ENCODE results near the gene MSI2. TPM values are rescaled to one million over a fixed set of nuclear protein-coding genes. Genes with fewer than 3 reads are reported as not detected.

MSI2 gene
- total and polyA plus RNA-seq, 4 donors: 9.4 to 64.0 (median 30.4) TPM

- ATAC-seq (ENCODE audit: insufficient read depth, low FRiP score) (no peak), DNase-seq (no peak)
- 48 to 56% methylated on average over 1 of the region's 1 CpG for WGBS, 2 donors
Measured at GRCh38 chr17:57262557-57262956, 6.2 kb downstream of the MSI2 start.

GRCh38 chr17:57264250-57264649 lies 7.9 kb downstream of the MSI2 start:
- Histone ChIP-seq H3K9me3 (ENCODE audit: control insufficient read depth in 4 of 4, insufficient read depth in 3 of 4, low read length in 3 of 4) (peaks cover 0 to 8% (median 0%) of the 10 kb centered on the region in 4 donors), H3K4me1 (ENCODE audit: control insufficient read depth in 5 of 5, insufficient read depth in 5 of 5, low read length in 5 of 5) (peaks cover 0 to 10% (median 6%) of the 10 kb centered on the region in 5 donors), H3K27ac (ENCODE audit: low read depth in 1 of 2, low read length in 1 of 2) (no peak overlapping the region), H3K9ac (ENCODE audit: insufficient read depth in 1 of 2, low read length in 2 of 2) (no peak overlapping the region), H3K36me3 (ENCODE audit: control insufficient read depth in 4 of 4, insufficient read depth in 4 of 4, low read length in 4 of 4) (peaks cover 16 to 50% (median 18%) of the 10 kb centered on the region in 4 donors), H3K27me3 (ENCODE audit: control insufficient read depth in 3 of 3, insufficient read depth in 3 of 3, low read length in 2 of 3) (no peaks in the 10 kb centered on the region), H3K4me3 (no peak overlapping the region)
- ATAC-seq (ENCODE audit: insufficient read depth, low FRiP score) (no peak), DNase-seq (no peak)
- no peak for TF ChIP-seq CTCF (IDR thresholded peaks at IDR 0.05; ENCODE audit: control extremely low read depth, extremely low read depth)
- 83 to 95% methylated on average over 5 of the region's 5 CpGs for WGBS, 2 donors

More at GRCh38 chr17:57262557-57262956, 6.2 kb downstream of the MSI2 start:
- TF ChIP-seq CTCF (IDR thresholded peaks at IDR 0.05; ENCODE audit: control extremely low read depth, extremely low read depth): no peak
- Histone ChIP-seq H3K9me3 (ENCODE audit: control insufficient read depth in 4 of 4, insufficient read depth in 3 of 4, low read length in 3 of 4) (peaks cover 0 to 8% (median 0%) of the 10 kb centered on the region in 4 donors), H3K4me1 (ENCODE audit: control insufficient read depth in 5 of 5, insufficient read depth in 5 of 5, low read length in 5 of 5) (peaks cover 4 to 19% (median 14%) of the 10 kb centered on the region in 5 donors), H3K36me3 (ENCODE audit: control insufficient read depth in 4 of 4, insufficient read depth in 4 of 4, low read length in 4 of 4) (peaks cover 14 to 38% (median 18%) of the 10 kb centered on the region in 4 donors), H3K27ac (ENCODE audit: low read depth in 1 of 2, low read length in 1 of 2) (no peak overlapping the region), H3K9ac (ENCODE audit: insufficient read depth in 1 of 2, low read length in 2 of 2) (no peak overlapping the region), H3K27me3 (ENCODE audit: control insufficient read depth in 3 of 3, insufficient read depth in 3 of 3, low read length in 2 of 3) (no peaks in the 10 kb centered on the region), H3K4me3 (no peak overlapping the region)

- Histone ChIP-seq H3K4me1 (ENCODE audit: control insufficient read depth in 5 of 5, insufficient read depth in 5 of 5, low read length in 5 of 5) (peaks cover 0 to 8% (median 1%) of the 10 kb centered on the region in 5 donors), H3K27me3 (ENCODE audit: control insufficient read depth in 3 of 3, insufficient read depth in 3 of 3, low read length in 2 of 3) (no peaks in the 10 kb centered on the region), H3K9ac (ENCODE audit: insufficient read depth in 1 of 2, low read length in 2 of 2) (no peak overlapping the region), H3K4me3 (no peak overlapping the region), H3K27ac (ENCODE audit: low read depth in 1 of 2, low read length in 1 of 2) (no peak overlapping the region), H3K9me3 (ENCODE audit: control insufficient read depth in 4 of 4, insufficient read depth in 3 of 4, low read length in 3 of 4) (peaks cover 0 to 8% (median 0%) of the 10 kb centered on the region in 4 donors), H3K36me3 (ENCODE audit: control insufficient read depth in 4 of 4, insufficient read depth in 4 of 4, low read length in 4 of 4) (peaks cover 16 to 53% (median 20%) of the 10 kb centered on the region in 4 donors)
- TF ChIP-seq CTCF (IDR thresholded peaks at IDR 0.05; ENCODE audit: control extremely low read depth, extremely low read depth): no peak
- 94 to 97% methylated on average over 7 of the region's 7 CpGs for WGBS, 2 donors
- ATAC-seq (ENCODE audit: insufficient read depth, low FRiP score) (no peak), DNase-seq (no peak)
Measured at GRCh38 chr17:57264776-57265175, 8.5 kb downstream of the MSI2 start.

GRCh38 chr17:57266902-57267311 lies 10.6 kb downstream of the MSI2 start:
- no peak for DNase-seq
- Histone ChIP-seq H3K27ac (ENCODE audit: low read depth in 1 of 2, low read length in 1 of 2) (no peak overlapping the region), H3K27me3 (ENCODE audit: control insufficient read depth in 3 of 3, insufficient read depth in 3 of 3, low read length in 2 of 3) (no peaks in the 10 kb centered on the region), H3K4me3 (no peak overlapping the region), H3K36me3 (ENCODE audit: control insufficient read depth in 4 of 4, insufficient read depth in 4 of 4, low read length in 4 of 4) (peaks cover 16 to 46% (median 21%) of the 10 kb centered on the region in 4 donors), H3K9ac (ENCODE audit: insufficient read depth in 1 of 2, low read length in 2 of 2) (no peak overlapping the region), H3K4me1 (ENCODE audit: control insufficient read depth in 5 of 5, insufficient read depth in 5 of 5, low read length in 5 of 5) (peaks cover under 1 to 18% (median 4%) of the 10 kb centered on the region in 5 donors), H3K9me3 (ENCODE audit: control insufficient read depth in 4 of 4, insufficient read depth in 3 of 4, low read length in 3 of 4) (peaks cover 0 to 8% (median 0%) of the 10 kb centered on the region in 4 donors)
- 90 to 94% methylated on average over 13 to 14 of the region's 14 CpGs for WGBS, 2 donors
- TF ChIP-seq CTCF (IDR thresholded peaks at IDR 0.05; ENCODE audit: control extremely low read depth, extremely low read depth): no peak
- ATAC-seq (ENCODE audit: insufficient read depth, low FRiP score): no peak
